ENCODE data around the gene STK31.

DNA sequence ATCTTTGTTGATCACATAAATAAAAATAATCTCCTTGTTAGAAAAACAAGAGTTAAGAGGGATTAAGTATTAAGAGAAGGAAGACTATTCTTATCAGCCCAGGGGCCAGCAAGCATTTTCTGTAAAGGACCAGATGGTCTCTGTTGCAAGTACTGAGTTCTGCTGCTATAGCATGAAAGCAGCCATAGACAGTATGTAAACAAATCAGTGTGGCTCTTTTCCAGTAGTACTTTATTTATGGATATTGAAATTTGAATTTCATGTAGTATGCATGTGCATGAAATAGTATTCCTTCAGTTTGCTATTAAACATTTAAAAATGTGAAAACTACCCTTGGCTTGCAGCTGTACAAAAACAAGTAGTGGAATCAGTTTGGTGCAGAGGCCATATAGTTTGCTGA is 81.7 kb downstream of the STK31 start:
- TF ChIP-seq, protein P1, sequence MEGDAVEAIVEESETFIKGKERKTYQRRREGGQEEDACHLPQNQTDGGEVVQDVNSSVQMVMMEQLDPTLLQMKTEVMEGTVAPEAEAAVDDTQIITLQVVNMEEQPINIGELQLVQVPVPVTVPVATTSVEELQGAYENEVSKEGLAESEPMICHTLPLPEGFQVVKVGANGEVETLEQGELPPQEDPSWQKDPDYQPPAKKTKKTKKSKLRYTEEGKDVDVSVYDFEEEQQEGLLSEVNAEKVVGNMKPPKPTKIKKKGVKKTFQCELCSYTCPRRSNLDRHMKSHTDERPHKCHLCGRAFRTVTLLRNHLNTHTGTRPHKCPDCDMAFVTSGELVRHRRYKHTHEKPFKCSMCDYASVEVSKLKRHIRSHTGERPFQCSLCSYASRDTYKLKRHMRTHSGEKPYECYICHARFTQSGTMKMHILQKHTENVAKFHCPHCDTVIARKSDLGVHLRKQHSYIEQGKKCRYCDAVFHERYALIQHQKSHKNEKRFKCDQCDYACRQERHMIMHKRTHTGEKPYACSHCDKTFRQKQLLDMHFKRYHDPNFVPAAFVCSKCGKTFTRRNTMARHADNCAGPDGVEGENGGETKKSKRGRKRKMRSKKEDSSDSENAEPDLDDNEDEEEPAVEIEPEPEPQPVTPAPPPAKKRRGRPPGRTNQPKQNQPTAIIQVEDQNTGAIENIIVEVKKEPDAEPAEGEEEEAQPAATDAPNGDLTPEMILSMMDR (IDR thresholded peaks at IDR 0.05) = no peak
- TF ChIP-seq EP300 (IDR thresholded peaks at IDR 0.05) (no peak), POLR2A (IDR thresholded peaks at IDR 0.05) (no peak)
